ENCODE results near the gene RNF141.

- TF ChIP-seq EZH2 (IDR thresholded peaks at IDR 0.05) (no peak), POLR2AphosphoS5 (IDR thresholded peaks at IDR 0.05; ENCODE audit: borderline replicate concordance, low read depth, low read length) (no peak)
Observed at GRCh38 chr11:10540546-10540914, 457 bp downstream of the RNF141 start.

Measured in SK-N-MC (cell line).